ENCODE data around the gene BABAM2. TPM values are rescaled to one million over a fixed set of nuclear protein-coding genes. Genes with fewer than 3 reads are reported as not detected.

BABAM2 gene
- total RNA-seq, 1 experiment from 2014 or later = 46.1 TPM

DNA sequence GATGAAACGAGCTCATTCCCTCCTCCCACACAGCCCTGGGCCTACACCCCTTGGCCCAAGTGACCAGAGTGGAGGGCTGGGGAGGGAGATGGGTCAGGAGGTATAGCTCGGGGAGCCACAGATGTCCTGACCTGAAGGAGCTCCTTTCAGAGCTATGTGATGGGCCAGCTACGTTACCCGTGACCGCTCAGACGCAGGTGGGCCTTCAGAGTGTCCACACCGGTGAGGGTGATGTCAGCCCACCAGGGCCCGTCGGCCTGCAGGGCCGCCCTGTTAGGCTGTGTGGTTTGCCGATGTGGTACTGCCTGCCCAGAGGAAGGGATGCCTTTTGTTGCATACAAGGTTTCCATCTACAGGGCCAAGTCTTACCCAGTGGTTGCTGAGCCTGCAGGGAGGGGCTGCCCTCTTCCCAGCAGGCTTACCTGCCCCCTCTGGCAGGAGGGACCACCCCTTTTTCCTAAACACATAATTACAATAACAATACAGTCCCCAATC is 460.3 kb downstream of the BABAM2 start:
- ChIA-PET CTCF (no interaction called here), POLR2A (ENCODE audit: unreplicated experiment) (no interaction called here)
- Histone ChIP-seq H2AFZ (no peak overlapping the region), H3K27ac (no peak overlapping the region), H3K4me2 (no peak overlapping the region), H3K9me3 (ENCODE audit: insufficient read depth, low read depth) (no peaks in the 10 kb centered on the region), H3K4me1 (replicated peaks; ENCODE audit: insufficient read depth) (no peaks in the 10 kb centered on the region; the same call in none of the 2 replicates), H3K4me3 (no peak overlapping the region), H3K9me2 (ENCODE audit: insufficient read depth) (no peaks in the 10 kb centered on the region), H3K27me3 (ENCODE audit: insufficient read depth, low read depth) (no peaks in the 10 kb centered on the region), H3F3A (ENCODE audit: insufficient read depth, low read depth) (peaks cover 6% of the 10 kb centered on the region; the same call in 1 of the 2 replicates), H3K79me2 (ENCODE audit: low read depth) (no peaks in the 10 kb centered on the region), H3K36me3 (ENCODE audit: low read depth) (no peaks in the 10 kb centered on the region), H4K20me1 (ENCODE audit: insufficient read depth) (no peaks in the 10 kb centered on the region)
- DNase-seq = no peak
- no TSS peak for BruUV-seq (replicated peaks)
- no peak for TF ChIP-seq EZH2 (IDR thresholded peaks at IDR 0.05; ENCODE audit: low read depth)
- intact Hi-C loops (cut with micrococcal nuclease; ENCODE audit: unreplicated experiment) = no loop called here

DNA sequence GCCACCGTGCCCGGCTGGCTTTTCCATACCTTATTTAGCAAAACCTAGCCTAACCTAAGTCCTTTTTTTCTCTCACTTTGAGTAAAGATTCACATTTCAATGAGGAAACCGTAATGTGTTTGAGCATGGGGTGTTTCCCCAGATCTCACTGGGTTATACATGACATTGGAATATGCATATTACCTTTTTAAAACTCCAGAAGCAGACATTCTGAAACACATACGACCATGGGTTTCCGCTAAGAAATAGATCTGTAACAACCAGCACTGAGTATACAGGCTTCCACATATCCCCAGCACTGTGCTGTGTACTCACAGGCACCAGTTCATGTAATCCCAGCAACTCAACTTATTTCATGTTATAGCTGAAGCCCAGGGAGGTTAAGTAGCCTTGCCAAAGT is 461.1 kb downstream of the BABAM2 start:
- no peaks in the 10 kb centered on the region for H4K20me1 ChIP-seq (ENCODE audit: insufficient read depth)
- ChIA-PET CTCF (no interaction called here), POLR2A (ENCODE audit: unreplicated experiment) (no interaction called here)
- H3K9me3 ChIP-seq (ENCODE audit: insufficient read depth, low read depth) = no peaks in the 10 kb centered on the region
- intact Hi-C loops (cut with micrococcal nuclease; ENCODE audit: unreplicated experiment) = no loop called here
- no peak overlapping the region for H2AFZ ChIP-seq
- no peaks in the 10 kb centered on the region for H3K36me3 ChIP-seq (ENCODE audit: low read depth)
- no peaks in the 10 kb centered on the region; the same call in none of the 2 replicates for H3K4me1 ChIP-seq (replicated peaks; ENCODE audit: insufficient read depth)
- no peaks in the 10 kb centered on the region for H3K27me3 ChIP-seq (ENCODE audit: insufficient read depth, low read depth)
- H3K4me3 ChIP-seq = no peak overlapping the region
- no TSS peak for BruUV-seq (replicated peaks)
- H3F3A ChIP-seq (ENCODE audit: insufficient read depth, low read depth) = peaks cover 6% of the 10 kb centered on the region; the same call in 1 of the 2 replicates
- no peaks in the 10 kb centered on the region for H3K79me2 ChIP-seq (ENCODE audit: low read depth)
- no peak for DNase-seq
- TF ChIP-seq EZH2 (IDR thresholded peaks at IDR 0.05; ENCODE audit: low read depth) = no peak
- TF ChIP-seq, protein P1, sequence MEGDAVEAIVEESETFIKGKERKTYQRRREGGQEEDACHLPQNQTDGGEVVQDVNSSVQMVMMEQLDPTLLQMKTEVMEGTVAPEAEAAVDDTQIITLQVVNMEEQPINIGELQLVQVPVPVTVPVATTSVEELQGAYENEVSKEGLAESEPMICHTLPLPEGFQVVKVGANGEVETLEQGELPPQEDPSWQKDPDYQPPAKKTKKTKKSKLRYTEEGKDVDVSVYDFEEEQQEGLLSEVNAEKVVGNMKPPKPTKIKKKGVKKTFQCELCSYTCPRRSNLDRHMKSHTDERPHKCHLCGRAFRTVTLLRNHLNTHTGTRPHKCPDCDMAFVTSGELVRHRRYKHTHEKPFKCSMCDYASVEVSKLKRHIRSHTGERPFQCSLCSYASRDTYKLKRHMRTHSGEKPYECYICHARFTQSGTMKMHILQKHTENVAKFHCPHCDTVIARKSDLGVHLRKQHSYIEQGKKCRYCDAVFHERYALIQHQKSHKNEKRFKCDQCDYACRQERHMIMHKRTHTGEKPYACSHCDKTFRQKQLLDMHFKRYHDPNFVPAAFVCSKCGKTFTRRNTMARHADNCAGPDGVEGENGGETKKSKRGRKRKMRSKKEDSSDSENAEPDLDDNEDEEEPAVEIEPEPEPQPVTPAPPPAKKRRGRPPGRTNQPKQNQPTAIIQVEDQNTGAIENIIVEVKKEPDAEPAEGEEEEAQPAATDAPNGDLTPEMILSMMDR (conservative IDR thresholded peaks at IDR 0.05) = no peak
- H3K9me2 ChIP-seq (ENCODE audit: insufficient read depth) = no peaks in the 10 kb centered on the region
- H3K4me2 ChIP-seq = no peak overlapping the region
- H3K27ac ChIP-seq = no peak overlapping the region

DNA sequence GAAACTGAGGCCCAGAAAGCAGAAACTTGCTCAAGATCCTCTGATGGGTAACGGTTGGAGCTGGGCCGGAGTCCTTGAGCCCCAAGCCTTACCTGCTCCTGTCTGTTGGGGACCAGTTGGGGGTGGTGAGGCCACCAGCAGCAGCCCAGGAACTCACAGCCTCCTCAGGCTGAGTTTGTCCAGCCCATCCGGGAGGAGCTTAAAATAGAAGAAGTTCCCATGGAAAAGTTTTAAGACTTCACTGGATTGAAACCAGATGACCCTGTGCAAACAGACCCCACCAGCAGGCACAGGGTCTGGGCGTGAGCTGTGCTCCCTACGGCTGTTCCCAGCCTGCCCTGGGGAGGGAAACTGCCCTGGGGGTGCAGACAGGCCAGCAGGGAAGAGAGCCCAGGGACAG is 461.6 kb downstream of the BABAM2 start:
- POLR2A ChIA-PET (ENCODE audit: unreplicated experiment) = no interaction called here
- Histone ChIP-seq H3K27ac (no peak overlapping the region), H2AFZ (no peak overlapping the region)

More for the DNA sequence above, 461.6 kb downstream of the BABAM2 start:
- CTCF ChIA-PET = no interaction called here
- H3K4me1 ChIP-seq (replicated peaks; ENCODE audit: insufficient read depth) = no peaks in the 10 kb centered on the region; the same call in none of the 2 replicates
- no peaks in the 10 kb centered on the region for H3K79me2 ChIP-seq (ENCODE audit: low read depth)
- H3K9me3 ChIP-seq (ENCODE audit: insufficient read depth, low read depth) = no peaks in the 10 kb centered on the region
- H3K4me2 ChIP-seq = no peak overlapping the region
- no peaks in the 10 kb centered on the region for H3K36me3 ChIP-seq (ENCODE audit: low read depth)
- H3K9me2 ChIP-seq (ENCODE audit: insufficient read depth) = no peaks in the 10 kb centered on the region
- intact Hi-C loops (cut with micrococcal nuclease; ENCODE audit: unreplicated experiment) = no loop called here
- H3K4me3 ChIP-seq = no peak overlapping the region
- H4K20me1 ChIP-seq (ENCODE audit: insufficient read depth) = no peaks in the 10 kb centered on the region
- peaks cover 6% of the 10 kb centered on the region; the same call in 1 of the 2 replicates for H3F3A ChIP-seq (ENCODE audit: insufficient read depth, low read depth)
- no TSS peak for BruUV-seq (replicated peaks)
- no peak for DNase-seq
- H3K27me3 ChIP-seq (ENCODE audit: insufficient read depth, low read depth) = no peaks in the 10 kb centered on the region
- TF ChIP-seq EZH2 (IDR thresholded peaks at IDR 0.05; ENCODE audit: low read depth) = no peak
- TF ChIP-seq, protein P1 (conservative IDR thresholded peaks at IDR 0.05) = no peak
